GM12891 (cell line): ENCODE data around the gene EYS.

Source experiments
- POLR2A ChIP-seq: IDR thresholded peaks from 2 replicates; pipeline ENCODE4 v1.6.1; 2011; ENCODE audit warnings: low read depth, low read length, control low read depth
- POLR2AphosphoS5 ChIP-seq: IDR thresholded peaks from 2 replicates; pipeline ENCODE4 v1.6.1; 2011; ENCODE audit warnings: low read depth, low read length, control low read depth
- POU2F2 ChIP-seq: IDR thresholded peaks from 2 replicates; pipeline ENCODE4 v1.6.1; 2011; ENCODE audit warnings: low read depth, mild to moderate bottlenecking, control low read depth, low read length, moderate library complexity
- SPI1 ChIP-seq: IDR thresholded peaks from 2 replicates; pipeline ENCODE4 v1.6.1; 2011; ENCODE audit warnings: low read depth, low read length, control low read depth
- TAF1 ChIP-seq: IDR thresholded peaks from 2 replicates; pipeline ENCODE4 v1.6.1; 2011; ENCODE audit warnings: low read depth, low read length, control low read depth

- no peak for TF ChIP-seq POU2F2
- no peak for TF ChIP-seq POLR2A
- no peak for TF ChIP-seq POLR2AphosphoS5
- no peak for TF ChIP-seq TAF1
- TF ChIP-seq SPI1 = no peak
These were observed 1778.4 kb downstream of the EYS start for GRCh38 chr6:63928613-63929012.
